Adrenal gland (tissue), 5 donors: ENCODE results near the gene MRPS34.

Experiments
- CTCF ChIP-seq, 6 experiments: fragments of 450-650 bp in 4 of 6; fragments of 200-600 bp in 2 of 6; sonication (generic) in 1 of 6; IDR thresholded peaks; 1 replicate in 5 of 6; 2 replicates in 1 of 6; pipeline versions ENCODE4 v1.5.1 to v1.8.0; 2016 to 2021; ENCODE audit warnings: antibody characterized with exemption in 6 of 6, mild to moderate bottlenecking in 2 of 6, moderate library complexity in 1 of 6
- POLR2A ChIP-seq, 2 donors: fragments of 450-650 bp; IDR thresholded peaks; one replicate each; pipeline ENCODE4 v1.6.1; 2017; ENCODE audit warnings: antibody characterized with exemption in 2 of 2, mild to moderate bottlenecking in 2 of 2, moderate library complexity in 1 of 2
- donor health status: DM: no; HTN: no; CAD: no.

- no peak for TF ChIP-seq CTCF (IDR thresholded peaks at IDR 0.05)
- no peak for TF ChIP-seq POLR2A (IDR thresholded peaks at IDR 0.05)
Measured at GRCh38 chr16:1810106-1810505, 37.2 kb upstream of the MRPS34 start.
